Measurements from ENCODE around the gene SMARCC2.

The SMARCC2 gene

GRCh38 chr12:56189099-56189917 lies at the start of gene SMARCC2:
Gene SMARCC2, minus strand, starts transcription at chr12:56189483. Its CDS starts 22 bp downstream, at chr12:56189461.
- DNase-seq: peak; percentile 90

- no peak for DNase-seq
These were observed 48.3 kb upstream of the SMARCC2 start for GRCh38 chr12:56237552-56237951.

GRCh38 chr12:56236985-56237384 lies 47.7 kb upstream of the SMARCC2 start:
- DNase-seq: no peak

- DNase-seq: no peak
These were observed 46.8 kb upstream of the SMARCC2 start for GRCh38 chr12:56236091-56236490.

- no peak for DNase-seq
These were observed 45.6 kb upstream of the SMARCC2 start for GRCh38 chr12:56234746-56235436.

GRCh38 chr12:56231184-56231582 lies 41.9 kb upstream of the SMARCC2 start:
- DNase-seq: no peak

GRCh38 chr12:56230432-56231183 lies 41.3 kb upstream of the SMARCC2 start:
- DNase-seq: no peak

GRCh38 chr12:56229916-56230431 lies 40.7 kb upstream of the SMARCC2 start, which contains the start of gene SLC39A5:
Gene SLC39A5, plus strand, starts transcription at chr12:56230051. Its CDS starts 1,224 bp downstream, at chr12:56231275.
- no peak for DNase-seq

- DNase-seq: no peak
These were observed 39.8 kb upstream of the SMARCC2 start for GRCh38 chr12:56229082-56229481.

GRCh38 chr12:56224954-56225353 lies 35.7 kb upstream of the SMARCC2 start:
- no peak for DNase-seq

GRCh38 chr12:56224102-56224701 lies 34.9 kb upstream of the SMARCC2 start, which contains the start of gene NABP2:
Gene NABP2, plus strand, starts transcription at chr12:56224342. Its CDS starts 515 bp downstream, at chr12:56224857.
- peak; percentile 99 for DNase-seq

GRCh38 chr12:56223571-56224101 lies 34.4 kb upstream of the SMARCC2 start:
- no peak for DNase-seq

- DNase-seq: no peak
These were observed 33.2 kb upstream of the SMARCC2 start for GRCh38 chr12:56222531-56222895.

GRCh38 chr12:56221757-56222530 lies 32.7 kb upstream of the SMARCC2 start, which contains the start of gene RNF41:
Gene RNF41, minus strand, starts transcription at chr12:56221922. Its CDS starts 7,875 bp downstream, at chr12:56214047.
- DNase-seq: peak; percentile 99

GRCh38 chr12:56221232-56221756 lies 32.0 kb upstream of the SMARCC2 start:
- peak; percentile 86 for DNase-seq

- no peak for DNase-seq
These were observed 31.4 kb upstream of the SMARCC2 start for GRCh38 chr12:56220611-56221231.

GRCh38 chr12:56219840-56220239 lies 30.6 kb upstream of the SMARCC2 start:
- DNase-seq: no peak

- DNase-seq: no peak
These were observed 27.2 kb upstream of the SMARCC2 start for GRCh38 chr12:56216461-56216860.

- no peak for DNase-seq
These were observed 24.6 kb upstream of the SMARCC2 start for GRCh38 chr12:56213878-56214277.

- DNase-seq: no peak
These were observed 23.1 kb upstream of the SMARCC2 start for GRCh38 chr12:56212361-56212760.

- no peak for DNase-seq
These were observed 18.7 kb upstream of the SMARCC2 start for GRCh38 chr12:56208006-56208405.

Data from femur (tissue), 1 donor.